K562 (cell line): ENCODE data around the gene LACTBL1. TPM values are rescaled to one million over a fixed set of nuclear protein-coding genes. Genes with fewer than 3 reads are reported as not detected.

Experiments used
- ATAC-seq: fragments of 200-7000 bp; cut with Tn5 transposase; 3 replicates; pipeline ENCODE4 v1.9.1; 2020; ENCODE audit warnings: moderate library complexity
- BruUV-seq: library from RNA; stranded (reverse); fragments of 400-500 nt; replicated peaks from 2 replicates; lab custom pipeline; 2021; lab: Mats Ljungman, UMichigan
- CTCF ChIA-PET: fragments of 300-600 bp; formaldehyde crosslinking; extraction: SDS; loops from one replicate; lab custom pipeline; 2021; ENCODE audit warnings: low intra/inter-chr PET ratio; lab: Yijun Ruan, JAX
- POLR2A ChIA-PET: fragments of 300-600, 350-650 bp; sonication (Branson Sonifier 250); formaldehyde crosslinking; extraction: SDS; loops from one replicate; lab custom pipeline; 2021; ENCODE audit warnings: antibody characterized with exemption, inconsistent platforms; lab: Yijun Ruan, JAX
- DNase-seq, 4 experiments: peaks; one replicate each; pipeline versions ENCODE4 v3.0.0 to v3.0.0-alpha.2; 2011 to 2018; ENCODE audit warnings: low spot score in 3 of 4, mixed read lengths in 3 of 4; ENCODE audit errors: extremely low read depth in 1 of 4
- FAIRE-seq: peaks from 2 replicates; lab custom pipeline; 2011; peaks lifted over from hg19 to GRCh38; lab: Jason Lieb, UNC
- H2AFZ ChIP-seq: 2 replicates; pipeline ENCODE4 v1.6.0; 2011; ENCODE audit warnings: low read depth, low read length, control low read depth, inconsistent platforms
- H3K27ac ChIP-seq: fragments of 200-600 bp; 3 replicates; pipeline ENCODE4 v1.8.0; 2011; ENCODE audit warnings: low read depth, mild to moderate bottlenecking, control low read depth, inconsistent platforms, low read length, moderate library complexity, mixed read lengths; ENCODE audit errors: extremely low read depth
- H3K27me3 ChIP-seq, 2 experiments: fragments of 300-600 bp in 1 of 2; 2 replicates in 1 of 2; 3 replicates in 1 of 2; pipeline versions ENCODE4 v1.6.0 to v1.8.0; 2011; ENCODE audit warnings: inconsistent platforms in 2 of 2, low read length in 2 of 2, mild to moderate bottlenecking in 1 of 2, mixed read lengths in 1 of 2, moderate library complexity in 1 of 2; ENCODE audit not compliant: control insufficient read depth in 2 of 2, insufficient read depth in 2 of 2
- H3K36me3 ChIP-seq: fragments of 300-600 bp; 3 replicates; pipeline ENCODE4 v1.8.0; 2011; ENCODE audit warnings: mild to moderate bottlenecking, low read length, inconsistent platforms; ENCODE audit not compliant: control insufficient read depth, insufficient read depth
- H3K4me1 ChIP-seq, 2 experiments: fragments of 200-600 bp in 1 of 2; replicated peaks in 1 of 2; 2 replicates in 1 of 2; 3 replicates in 1 of 2; pipeline versions ENCODE4 v1.5.1 to v1.8.0; 2011; ENCODE audit warnings: inconsistent platforms in 2 of 2, low read length in 2 of 2, mild to moderate bottlenecking in 1 of 2, mixed read lengths in 1 of 2, moderate library complexity in 1 of 2; ENCODE audit not compliant: control insufficient read depth in 2 of 2, insufficient read depth in 2 of 2
- H3K4me2 ChIP-seq: 2 replicates; pipeline ENCODE4 v1.6.1; 2011; ENCODE audit warnings: low read length, control low read depth, inconsistent platforms, mixed read lengths; ENCODE audit not compliant: insufficient read depth
- H3K4me3 ChIP-seq: fragments of 200-600 bp; sonication (generic), shearing (Covaris generic); 2 replicates; pipeline ENCODE4 v1.5.1; 2016; ENCODE audit warnings: control low read depth, inconsistent platforms
- H3K79me2 ChIP-seq: fragments of 200-600 bp; 3 replicates; pipeline ENCODE4 v1.8.0; 2011; ENCODE audit warnings: low read length, inconsistent platforms; ENCODE audit not compliant: control insufficient read depth, insufficient read depth
- H3K9ac ChIP-seq, 2 experiments: 2 replicates each; pipeline versions ENCODE4 v1.6.0 to v1.6.1; 2011; ENCODE audit warnings: low read depth in 2 of 2, low read length in 2 of 2, control low read depth in 1 of 2, inconsistent platforms in 1 of 2, mild to moderate bottlenecking in 1 of 2, mixed read lengths in 1 of 2; ENCODE audit not compliant: insufficient read depth in 1 of 2
- H3K9me1 ChIP-seq: one replicate; pipeline ENCODE4 v1.6.0; 2011; ENCODE audit warnings: inconsistent platforms, mild to moderate bottlenecking, low read length, moderate library complexity; ENCODE audit not compliant: control insufficient read depth, insufficient read depth
- H3K9me3 ChIP-seq: replicated peaks from 2 replicates; pipeline ENCODE4 v1.5.1; 2011; ENCODE audit warnings: low read depth, low read length, inconsistent platforms; ENCODE audit not compliant: control insufficient read depth, insufficient read depth
- H4K20me1 ChIP-seq: replicated peaks from 2 replicates; pipeline ENCODE4 v1.6.1; 2011; ENCODE audit warnings: low read length, inconsistent platforms, mixed read lengths; ENCODE audit not compliant: control insufficient read depth, insufficient read depth
- NCOR1 ChIP-seq: fragments of 450-650 bp; IDR thresholded peaks from 2 replicates; pipeline ENCODE4 v1.6.1; 2016; ENCODE audit warnings: mild to moderate bottlenecking, moderate library complexity
- RFX5 ChIP-seq: IDR thresholded peaks from 2 replicates; pipeline ENCODE4 v1.6.1; 2011; ENCODE audit warnings: low read depth, mild to moderate bottlenecking, improper control_type of control experiment, low read length
- WGBS: fragments of 100-300 bp; shearing (Covaris generic); methylation state at CpG from one replicate; pipeline ENCODE4 v1.1.6; 2016; ENCODE audit warnings: low coverage, mixed read lengths; ENCODE audit not compliant: insufficient coverage; ENCODE audit errors: missing lambda C conversion rate; 5-methylcytosine and 5-hydroxymethylcytosine counted together
- in situ Hi-C: fragments of 300-500 bp; cut with MboI; formaldehyde crosslinking; loops from 4 replicates; pipeline ENCODE4 v1.15.0; 2018; ENCODE audit warnings: inconsistent platforms, mixed read lengths
- intact Hi-C: fragments of 100-400 bp; cut with micrococcal nuclease; formaldehyde crosslinking; loops from 2 replicates; pipeline ENCODE4 v1.14.2; 2022
- polyA plus RNA-seq, 8 experiments: library from polyadenylated mRNA; depleted of rRNA in 4 of 8; stranded (reverse) in 5 of 8; unstranded in 3 of 8; fragments of >200 nt; fragmentation: Nextera tagmentation in 2 of 8; fragmentation: Illumina TruSeq in 1 of 8; extraction: Ambion mirVana in 2 of 8; extraction: Trizol in 1 of 8; gene quantifications; 2 replicates each; pipeline versions ENCODE4 v1.2.1 to v1.2.3, GENCODE V29; 2011 to 2014; ENCODE audit warnings: inconsistent platforms in 1 of 8, missing spikeins in 1 of 8
- total RNA-seq, 7 experiments: library from RNA; depleted of rRNA in 6 of 7; stranded (reverse); fragments of >200 nt in 6 of 7; fragmentation: Illumina TruSeq in 2 of 7; extraction: Trizol in 2 of 7; gene quantifications; 2 replicates each; pipeline versions ENCODE4 v1.2.1 to v1.2.3, GENCODE V29; 2011 to 2021; ENCODE audit warnings: low replicate concordance in 1 of 7
- TF ChIP-seq, protein P1 (sequence below): fragments of 450-650 bp; IDR thresholded peaks from 2 replicates; pipeline ENCODE4 v1.6.1; 2018; ENCODE audit warnings: mild to moderate bottlenecking, low read depth; ENCODE audit not compliant: partially characterized antibody
- TF ChIP-seq, protein P2 (sequence below): fragments of 250-450 bp; sonication (Bioruptor Pico); IDR thresholded peaks from 2 replicates; pipeline ENCODE4 v1.8.0; 2021; ENCODE audit warnings: moderate library complexity, mild to moderate bottlenecking, inconsistent platforms
- TF ChIP-seq, protein P3 (sequence below): fragments of 250-450 bp; sonication (Bioruptor Pico); IDR thresholded peaks from 2 replicates; pipeline ENCODE4 v1.6.1; 2021; ENCODE audit warnings: mild to moderate bottlenecking
- TF ChIP-seq, protein P4 (sequence below): fragments of 450-650 bp; IDR thresholded peaks from 2 replicates; pipeline ENCODE4 v1.6.1; 2016; ENCODE audit warnings: missing biosample characterization, missing genetic modification characterization
- TF ChIP-seq, protein P5 (sequence below): IDR thresholded peaks from 2 replicates; pipeline ENCODE4 v1.6.1; 2012; ENCODE audit warnings: low read depth, low read length, improper control_type of control experiment, borderline replicate concordance

LACTBL1 gene
- total and polyA plus RNA-seq, 9 of the 15 experiments (the other 6 are each of a cell fraction or from before 2014, with no cell fraction given), result not detected

DNA sequence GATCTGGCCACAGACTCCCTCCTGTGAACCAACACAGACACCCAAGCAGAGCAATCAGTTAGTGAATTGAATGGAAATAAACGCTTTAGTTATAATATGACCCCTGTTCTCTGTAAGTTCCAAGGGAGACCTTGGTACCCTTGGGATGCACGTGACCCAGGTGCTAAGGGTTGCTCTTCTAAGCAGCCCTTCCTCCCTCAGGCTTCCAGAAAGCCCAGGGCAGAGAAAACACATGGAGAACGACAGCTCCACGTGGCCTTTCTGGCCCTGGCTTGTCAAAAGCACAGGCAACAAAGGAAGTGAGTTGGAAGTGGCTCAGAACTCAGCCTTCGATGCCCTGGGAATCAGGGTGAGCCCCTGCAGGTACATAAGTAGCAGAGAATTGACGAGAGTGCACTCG is 57.4 kb downstream of the LACTBL1 start:
- Histone ChIP-seq H3K4me1 (peaks cover 0 to 3% of the 10 kb centered on the region in 2 experiments; a peak in 1 of 5 replicates), H3K4me2 (no peak overlapping the region), H3K27me3 (peaks cover 36 to 85% of the 10 kb centered on the region in 2 experiments), H3K4me3 (no peak overlapping the region), H2AFZ (no peak overlapping the region), H3K27ac (no peak overlapping the region), H3K9ac (no peak overlapping the region), H3K36me3 (no peaks in the 10 kb centered on the region), H3K79me2 (no peaks in the 10 kb centered on the region), H3K9me1 (no peaks in the 10 kb centered on the region), H4K20me1 (peaks cover 20% of the 10 kb centered on the region; the same call in 1 of the 2 replicates), H3K9me3 (no peaks in the 10 kb centered on the region; the same call in 1 of the 2 replicates)
- POLR2A ChIA-PET, result interaction anchor here (0.7 kb wide), 1 partner anchor 24 kb away, joined by 3 read pairs; no protein-coding TSS in a partner anchor
- TF ChIP-seq NCOR1, result no peak
- TF ChIP-seq, protein P1, sequence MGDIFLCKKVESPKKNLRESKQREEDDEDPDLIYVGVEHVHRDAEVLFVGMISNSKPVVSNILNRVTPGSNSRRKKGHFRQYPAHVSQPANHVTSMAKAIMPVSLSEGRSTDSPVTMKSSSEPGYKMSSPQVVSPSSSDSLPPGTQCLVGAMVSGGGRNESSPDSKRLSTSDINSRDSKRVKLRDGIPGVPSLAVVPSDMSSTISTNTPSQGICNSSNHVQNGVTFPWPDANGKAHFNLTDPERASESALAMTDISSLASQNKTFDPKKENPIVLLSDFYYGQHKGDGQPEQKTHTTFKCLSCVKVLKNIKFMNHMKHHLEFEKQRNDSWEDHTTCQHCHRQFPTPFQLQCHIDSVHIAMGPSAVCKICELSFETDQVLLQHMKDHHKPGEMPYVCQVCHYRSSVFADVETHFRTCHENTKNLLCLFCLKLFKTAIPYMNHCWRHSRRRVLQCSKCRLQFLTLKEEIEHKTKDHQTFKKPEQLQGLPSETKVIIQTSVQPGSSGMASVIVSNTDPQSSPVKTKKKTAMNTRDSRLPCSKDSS, result no peak
- TF ChIP-seq, protein P2, sequence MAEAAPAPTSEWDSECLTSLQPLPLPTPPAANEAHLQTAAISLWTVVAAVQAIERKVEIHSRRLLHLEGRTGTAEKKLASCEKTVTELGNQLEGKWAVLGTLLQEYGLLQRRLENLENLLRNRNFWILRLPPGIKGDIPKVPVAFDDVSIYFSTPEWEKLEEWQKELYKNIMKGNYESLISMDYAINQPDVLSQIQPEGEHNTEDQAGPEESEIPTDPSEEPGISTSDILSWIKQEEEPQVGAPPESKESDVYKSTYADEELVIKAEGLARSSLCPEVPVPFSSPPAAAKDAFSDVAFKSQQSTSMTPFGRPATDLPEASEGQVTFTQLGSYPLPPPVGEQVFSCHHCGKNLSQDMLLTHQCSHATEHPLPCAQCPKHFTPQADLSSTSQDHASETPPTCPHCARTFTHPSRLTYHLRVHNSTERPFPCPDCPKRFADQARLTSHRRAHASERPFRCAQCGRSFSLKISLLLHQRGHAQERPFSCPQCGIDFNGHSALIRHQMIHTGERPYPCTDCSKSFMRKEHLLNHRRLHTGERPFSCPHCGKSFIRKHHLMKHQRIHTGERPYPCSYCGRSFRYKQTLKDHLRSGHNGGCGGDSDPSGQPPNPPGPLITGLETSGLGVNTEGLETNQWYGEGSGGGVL (CRISPR knock-in tag), result no peak
- TF ChIP-seq, protein P3, sequence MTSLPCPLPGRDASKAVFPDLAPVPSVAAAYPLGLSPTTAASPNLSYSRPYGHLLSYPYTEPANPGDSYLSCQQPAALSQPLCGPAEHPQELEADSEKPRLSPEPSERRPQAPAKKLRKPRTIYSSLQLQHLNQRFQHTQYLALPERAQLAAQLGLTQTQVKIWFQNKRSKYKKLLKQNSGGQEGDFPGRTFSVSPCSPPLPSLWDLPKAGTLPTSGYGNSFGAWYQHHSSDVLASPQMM (CRISPR knock-in tag), result no peak
- TF ChIP-seq, protein P4, sequence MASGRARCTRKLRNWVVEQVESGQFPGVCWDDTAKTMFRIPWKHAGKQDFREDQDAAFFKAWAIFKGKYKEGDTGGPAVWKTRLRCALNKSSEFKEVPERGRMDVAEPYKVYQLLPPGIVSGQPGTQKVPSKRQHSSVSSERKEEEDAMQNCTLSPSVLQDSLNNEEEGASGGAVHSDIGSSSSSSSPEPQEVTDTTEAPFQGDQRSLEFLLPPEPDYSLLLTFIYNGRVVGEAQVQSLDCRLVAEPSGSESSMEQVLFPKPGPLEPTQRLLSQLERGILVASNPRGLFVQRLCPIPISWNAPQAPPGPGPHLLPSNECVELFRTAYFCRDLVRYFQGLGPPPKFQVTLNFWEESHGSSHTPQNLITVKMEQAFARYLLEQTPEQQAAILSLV (tag), result no peak
- no peak for TF ChIP-seq RFX5
- TF ChIP-seq, protein P5, sequence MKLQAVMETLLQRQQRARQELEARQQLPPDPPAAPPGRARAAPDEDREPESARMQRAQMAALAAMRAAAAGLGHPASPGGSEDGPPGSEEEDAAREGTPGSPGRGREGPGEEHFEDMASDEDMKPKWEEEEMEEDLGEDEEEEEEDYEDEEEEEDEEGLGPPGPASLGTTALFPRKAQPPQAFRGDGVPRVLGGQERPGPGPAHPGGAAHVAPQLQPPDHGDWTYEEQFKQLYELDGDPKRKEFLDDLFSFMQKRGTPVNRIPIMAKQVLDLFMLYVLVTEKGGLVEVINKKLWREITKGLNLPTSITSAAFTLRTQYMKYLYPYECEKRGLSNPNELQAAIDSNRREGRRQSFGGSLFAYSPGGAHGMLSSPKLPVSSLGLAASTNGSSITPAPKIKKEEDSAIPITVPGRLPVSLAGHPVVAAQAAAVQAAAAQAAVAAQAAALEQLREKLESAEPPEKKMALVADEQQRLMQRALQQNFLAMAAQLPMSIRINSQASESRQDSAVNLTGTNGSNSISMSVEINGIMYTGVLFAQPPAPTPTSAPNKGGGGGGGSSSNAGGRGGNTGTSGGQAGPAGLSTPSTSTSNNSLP, result no peak
- CTCF ChIA-PET, result no interaction called here
- FAIRE-seq (no peak), ATAC-seq (no peak), DNase-seq (no peak)
- intact Hi-C loops (no loop called here), in situ Hi-C loops (no loop called here)
- BruUV-seq, result no TSS peak
- WGBS, result under 1% methylated on average over 7 of the region's 7 CpGs
